ENCODE data around the gene ZNF71. TPM values are rescaled to one million over a fixed set of nuclear protein-coding genes. Genes with fewer than 3 reads are reported as not detected.

Gene ZNF71
- 8.1 TPM for polyA plus RNA-seq (ENCODE audit: insufficient read length)

GRCh38 chr19:56594783-56595547 is at the start of gene ZNF71:
TSS of gene ZNF71 (plus strand) at chr19:56595302. CDS start at chr19:56601559, 6,257 bp downstream.
- peak; percentile 90 for DNase-seq

DNA sequence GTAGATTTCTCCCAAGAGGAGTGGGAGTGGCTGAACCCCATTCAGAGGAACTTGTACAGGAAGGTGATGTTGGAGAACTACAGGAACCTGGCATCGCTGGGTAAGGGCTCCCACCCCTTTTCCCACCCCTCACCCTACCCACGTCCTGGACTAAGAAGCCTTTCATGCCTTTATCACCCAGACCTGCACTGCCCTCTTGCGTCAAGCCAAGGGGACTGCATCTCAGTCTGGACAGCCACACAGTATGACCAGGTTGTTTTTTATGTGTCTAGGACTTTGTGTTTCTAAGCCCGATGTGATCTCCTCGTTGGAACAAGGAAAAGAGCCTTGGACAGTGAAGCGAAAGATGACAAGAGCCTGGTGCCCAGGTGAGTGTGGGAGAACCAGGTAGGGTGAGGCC is 47.6 kb upstream of the ZNF71 start:
- DNase-seq, result no peak

GRCh38 chr19:56554272-56554869 is 40.7 kb upstream of the ZNF71 start:
- no peak for DNase-seq

GRCh38 chr19:56562766-56563165 is 32.3 kb upstream of the ZNF71 start:
- DNase-seq, result no peak

- DNase-seq, result no peak
These were observed 28.2 kb upstream of the ZNF71 start for GRCh38 chr19:56566904-56567273.

DNA sequence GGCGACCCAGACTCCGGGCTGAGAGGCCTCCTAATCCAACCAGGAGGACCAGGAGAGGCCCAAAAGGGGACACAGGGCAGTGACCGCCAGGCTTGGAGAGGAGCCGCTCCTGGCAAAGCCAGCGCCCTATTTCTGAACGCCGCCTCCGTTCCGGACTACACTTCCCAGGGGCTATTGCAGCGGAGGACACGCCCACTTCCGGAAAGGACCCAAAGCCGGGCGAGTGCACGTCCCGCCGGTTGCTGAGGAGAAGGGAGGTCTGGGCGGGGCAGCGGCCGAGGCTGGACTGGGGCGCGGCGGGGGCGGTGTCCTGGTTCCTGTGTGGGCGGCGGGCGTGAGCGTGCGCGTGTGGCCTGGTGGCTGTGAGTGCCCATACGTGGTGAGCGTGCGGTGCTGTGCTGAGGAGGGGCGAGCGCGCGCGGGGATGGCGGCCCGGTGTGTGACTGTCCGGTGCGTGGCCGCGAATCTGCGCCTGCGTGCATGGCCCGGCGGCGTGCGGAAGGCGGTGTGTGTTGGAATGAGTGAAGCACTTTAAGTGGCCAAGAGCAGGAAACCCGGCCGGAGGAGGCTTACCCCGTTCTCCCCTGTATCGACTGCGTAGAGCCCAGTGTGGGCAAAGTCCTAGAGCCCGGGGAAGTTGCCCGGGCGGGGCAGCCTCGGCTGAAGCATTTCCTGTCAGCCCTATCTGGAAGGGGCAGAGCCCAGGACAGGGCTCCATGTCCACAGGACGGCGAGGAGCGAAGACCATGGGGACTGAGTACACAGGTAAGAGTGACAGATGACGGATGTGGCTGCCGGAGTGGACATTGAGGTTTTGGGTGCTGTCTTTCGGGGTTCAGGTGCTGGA is 27.6 kb upstream of the ZNF71 start, which contains the start of gene ZNF470:
ZNF470 (plus strand) TSS at position 195 of the 847 bp plus-strand sequence. CDS start 2,844 bp downstream, outside the sequence.
- DNase-seq, result peak; percentile 94

GRCh38 chr19:56572589-56572988 is 22.5 kb upstream of the ZNF71 start:
- no peak for DNase-seq

GRCh38 chr19:56573914-56574313 is 21.2 kb upstream of the ZNF71 start:
- no peak for DNase-seq

GRCh38 chr19:56577719-56578602 is 17.1 kb upstream of the ZNF71 start:
- DNase-seq, result no peak

DNA sequence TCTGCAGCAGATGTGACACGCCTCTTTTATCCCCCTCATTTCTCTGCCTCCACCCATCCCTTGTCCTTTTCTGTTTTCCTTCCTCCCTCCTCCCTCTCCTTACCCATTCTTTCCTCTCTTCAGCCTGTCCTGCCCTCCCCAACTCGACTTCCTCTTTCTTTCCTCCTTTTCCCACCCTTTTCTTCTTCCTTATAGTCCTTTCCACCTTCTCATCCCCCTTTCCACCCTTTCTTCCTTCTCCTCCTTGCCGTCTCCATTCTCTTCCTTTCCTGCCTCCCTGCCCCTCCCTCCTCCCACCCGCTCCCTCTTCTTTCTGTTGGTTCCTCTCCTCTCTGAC is 688 bp upstream of the ZNF71 start:
- DNase-seq, result no peak

DNA sequence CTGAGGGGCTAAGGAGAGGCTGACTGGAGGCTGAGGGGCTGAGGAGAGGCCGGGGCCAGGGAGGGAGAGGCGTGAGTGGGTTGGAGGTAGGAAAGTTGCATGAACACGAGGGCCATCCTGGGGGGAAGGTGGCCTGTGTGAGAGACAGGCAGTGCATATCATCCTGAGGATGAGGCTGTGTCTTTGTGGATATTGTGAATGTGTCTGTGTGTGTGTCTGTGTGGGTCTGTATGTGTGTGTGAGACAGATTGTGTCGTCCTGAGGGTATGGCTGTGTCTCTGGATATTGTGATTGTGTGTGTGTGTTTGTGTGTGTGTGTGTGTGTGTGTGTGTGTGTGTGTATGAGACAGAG is 422 bp downstream of the ZNF71 start:
- no peak for DNase-seq

GRCh38 chr19:56596676-56597075 is 1.6 kb downstream of the ZNF71 start:
- DNase-seq, result no peak

GRCh38 chr19:56597696-56598095 is 2.6 kb downstream of the ZNF71 start:
- DNase-seq, result no peak

- DNase-seq, result no peak
These were observed 6.3 kb downstream of the ZNF71 start for GRCh38 chr19:56601375-56601774.

DNA sequence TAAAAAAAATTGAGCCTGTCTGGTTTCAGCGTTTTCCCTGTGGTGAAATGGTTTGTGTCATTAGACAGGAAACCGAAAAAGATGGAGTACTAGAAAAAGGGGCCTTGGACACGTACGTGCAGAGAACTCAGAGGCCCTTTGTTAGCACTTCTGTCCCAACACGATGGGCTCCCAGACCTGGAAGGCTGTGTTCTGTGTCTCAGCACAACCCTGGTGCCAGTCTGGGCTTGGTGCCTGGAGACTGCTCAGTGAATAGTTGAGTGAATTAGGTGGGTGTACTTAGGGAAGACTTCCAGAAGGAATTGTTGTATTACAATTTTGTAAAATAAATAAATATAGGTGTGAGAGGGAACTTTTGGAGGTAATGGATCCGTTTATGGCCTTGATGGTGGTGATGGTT is 8.7 kb downstream of the ZNF71 start:
- no peak for DNase-seq

GRCh38 chr19:56608274-56608964 is 13.3 kb downstream of the ZNF71 start:
- DNase-seq, result no peak

- no peak for DNase-seq
These were observed 16.2 kb downstream of the ZNF71 start for GRCh38 chr19:56611288-56611687.

DNA sequence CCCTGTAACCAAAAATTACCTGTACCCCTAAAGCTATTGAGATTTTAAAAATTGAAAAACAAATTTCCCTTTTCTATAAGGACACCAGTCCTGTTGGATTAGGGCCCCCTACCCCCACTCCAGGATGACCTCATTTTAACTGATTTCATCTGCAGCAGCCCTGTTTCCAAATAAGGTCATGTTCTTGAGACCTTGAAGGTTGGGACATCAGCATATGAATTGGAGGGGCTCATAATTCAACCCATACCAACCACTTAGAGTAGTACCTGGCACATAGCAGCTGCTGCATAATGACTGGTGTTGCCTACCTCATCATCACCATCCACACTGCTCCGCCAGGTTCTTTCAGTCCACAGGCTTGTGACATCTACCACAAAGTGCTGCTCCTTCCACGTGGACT is 17.6 kb downstream of the ZNF71 start:
- DNase-seq, result no peak

DNA sequence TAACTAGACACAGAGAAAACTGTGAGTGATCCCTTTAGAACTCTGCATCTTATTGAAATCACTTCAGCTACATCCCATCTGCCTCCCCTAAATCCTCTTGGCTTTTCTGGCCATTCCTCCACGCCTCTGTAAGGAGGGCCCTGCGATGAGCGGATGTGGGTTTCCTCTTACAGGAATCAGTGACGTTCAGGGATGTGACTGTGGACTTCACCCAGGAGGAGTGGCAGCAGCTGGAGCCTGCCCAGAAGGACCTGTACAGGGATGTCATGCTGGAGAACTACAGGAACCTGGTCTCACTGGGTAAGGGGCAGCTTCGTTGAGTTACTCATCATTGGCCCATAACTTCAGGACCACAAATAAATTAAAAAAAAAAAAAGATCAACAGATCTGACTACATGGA is 18.5 kb downstream of the ZNF71 start:
- DNase-seq, result no peak

DNA sequence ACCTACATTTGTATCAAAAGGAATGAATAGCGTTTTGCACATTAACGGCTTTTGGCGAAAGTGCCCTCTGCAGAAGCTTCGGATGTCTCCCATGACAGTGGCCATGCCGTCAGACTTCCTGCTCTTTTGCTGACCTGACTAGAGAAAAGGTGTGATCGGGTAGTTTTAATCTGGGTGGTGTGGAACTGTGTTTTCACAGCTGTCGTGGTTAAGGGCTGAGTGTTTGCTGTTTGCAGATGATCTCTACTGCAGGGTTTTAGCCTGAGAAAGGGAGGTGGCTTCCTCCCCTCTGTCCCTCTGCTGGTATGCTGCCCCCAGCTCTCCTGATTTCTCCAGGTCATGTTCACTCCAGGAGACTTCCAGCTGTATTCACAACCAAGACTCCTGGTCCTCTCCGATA is 22.4 kb downstream of the ZNF71 start:
- no peak for DNase-seq

- DNase-seq, result no peak
These were observed 24.0 kb downstream of the ZNF71 start for GRCh38 chr19:56619121-56619520.

DNA sequence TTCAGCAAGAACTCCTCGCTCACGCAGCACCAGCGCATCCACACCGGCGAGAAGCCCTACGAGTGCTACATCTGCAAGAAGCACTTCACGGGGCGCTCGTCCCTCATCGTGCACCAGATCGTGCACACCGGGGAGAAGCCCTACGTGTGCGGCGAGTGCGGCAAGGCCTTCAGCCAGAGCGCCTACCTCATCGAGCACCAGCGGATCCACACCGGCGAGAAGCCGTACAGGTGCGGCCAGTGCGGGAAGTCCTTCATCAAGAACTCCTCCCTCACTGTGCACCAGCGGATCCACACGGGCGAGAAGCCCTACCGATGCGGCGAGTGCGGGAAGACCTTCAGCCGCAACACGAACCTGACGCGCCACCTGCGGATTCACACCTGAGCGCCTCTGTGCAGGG is 27.3 kb downstream of the ZNF71 start:
- no peak for DNase-seq
